H1 (cell line): Measurements from ENCODE around the gene ANKLE1. TPM values are rescaled to one million over a fixed set of nuclear protein-coding genes. Genes with fewer than 3 reads are reported as not detected.

Source experiments
- CEBPB ChIP-seq: IDR thresholded peaks from 2 replicates; pipeline ENCODE4 v1.6.1; 2012; ENCODE audit warnings: low read depth, low read length
- CTBP2 ChIP-seq: IDR thresholded peaks from 2 replicates; pipeline ENCODE4 v1.7.0; 2011; ENCODE audit warnings: borderline replicate concordance, mild to moderate bottlenecking, moderate library complexity, mixed read lengths, low read length; ENCODE audit not compliant: insufficient read depth, insufficient read length
- CTCF ChIP-seq, 3 experiments: IDR thresholded peaks; 1 replicate in 2 of 3; 2 replicates in 1 of 3; pipeline versions ENCODE4 v1.5.1 to v1.6.1; 2011; ENCODE audit warnings: low read length in 3 of 3, mild to moderate bottlenecking in 3 of 3, inconsistent platforms in 2 of 3, low read depth in 1 of 3, moderate library complexity in 1 of 3; ENCODE audit not compliant: insufficient read depth in 1 of 3; ENCODE audit errors: control extremely low read depth in 1 of 3
- JUND ChIP-seq: IDR thresholded peaks from 2 replicates; pipeline ENCODE4 v1.6.1; 2011; ENCODE audit warnings: mild to moderate bottlenecking, improper control_type of control experiment, low read length
- MAFK ChIP-seq: IDR thresholded peaks from 2 replicates; pipeline ENCODE4 v1.6.1; 2012; ENCODE audit warnings: low read depth, mild to moderate bottlenecking, improper control_type of control experiment, low read length
- PHF8 ChIP-seq: fragments of 200-600 bp; sonication (generic); conservative IDR thresholded peaks from 2 replicates; pipeline ENCODE4 v1.7.1; 2012; ENCODE audit warnings: low read depth, mild to moderate bottlenecking, inconsistent platforms, low read length, moderate library complexity
- RNF2 ChIP-seq: fragments of 200-900, 300-1000 bp; sonication (generic); IDR thresholded peaks from 2 replicates; pipeline ENCODE4 v1.7.1; 2016; ENCODE audit warnings: borderline replicate concordance, low read depth, mild to moderate bottlenecking, antibody characterized with exemption, low read length; ENCODE audit not compliant: poor library complexity, severe bottlenecking; ENCODE audit errors: missing control alignments
- SIN3A ChIP-seq, 2 experiments: IDR thresholded peaks in 1 of 2; conservative IDR thresholded peaks in 1 of 2; 2 replicates each; pipeline ENCODE4 v1.6.1; 2011 to 2012; ENCODE audit warnings: low read length in 2 of 2, improper control_type of control experiment in 1 of 2, low read depth in 1 of 2, mild to moderate bottlenecking in 1 of 2
- TEAD4 ChIP-seq: IDR thresholded peaks from 2 replicates; pipeline ENCODE4 v1.6.1; 2012; ENCODE audit warnings: low read depth, low read length, inconsistent platforms, mixed read lengths
- USF2 ChIP-seq: IDR thresholded peaks from 2 replicates; pipeline ENCODE4 v1.6.1; 2011; ENCODE audit warnings: low read length, improper control_type of control experiment
- polyA plus RNA-seq, 7 experiments: library from polyadenylated mRNA; depleted of rRNA in 3 of 7; stranded (reverse) in 5 of 7; unstranded in 2 of 7; fragments of >200 nt in 5 of 7; fragments of 200-250 nt in 2 of 7; gene quantifications; 1 replicate in 5 of 7; 2 replicates in 1 of 7; 4 replicates in 1 of 7; pipeline versions ENCODE4 v1.2.1 to v1.2.3, GENCODE V29; 2011 to 2013; ENCODE audit warnings: missing spikeins in 2 of 7, mixed read lengths in 2 of 7
- total RNA-seq: library from RNA; stranded (reverse); fragmentation: NEBNext Ultra II Directional; extraction: Animal tissue kit (Norgen Biotek cat#: 25700); gene quantifications from 2 replicates; pipeline ENCODE4 v1.2.1, GENCODE V29; 2021

The ANKLE1 gene
- total and polyA plus RNA-seq, 2 of the 8 experiments (the other 6 are each of a cell fraction or from before 2014, with no cell fraction given), result 6.1 to 9.6 TPM

- no peak for TF ChIP-seq USF2
- no peak for TF ChIP-seq MAFK
- peak; percentile 75 to 87 (median 85) for TF ChIP-seq CTCF (IDR thresholded peaks at IDR 0.05; ENCODE audit: control extremely low read depth in 1 of 3, insufficient read depth in 1 of 3, low read depth in 1 of 3, low read length in 3 of 3)
- TF ChIP-seq JUND, result no peak
- no peak for TF ChIP-seq CEBPB
- 0 out of 2 replicates have a peak, but pooled peaks have one; percentile 2 for TF ChIP-seq TEAD4
- no peak for TF ChIP-seq RNF2
- TF ChIP-seq PHF8, result no peak; the same call in 1 of the 2 replicates
- TF ChIP-seq CTBP2, result no peak
- no peak; a peak in 1 of 4 replicates for TF ChIP-seq SIN3A (conservative IDR thresholded peaks at IDR 0.05 in 1 of 2, IDR thresholded peaks at IDR 0.05 in 1 of 2; ENCODE audit: low read depth in 1 of 2, low read length in 2 of 2)
These were observed 46.2 kb downstream of the ANKLE1 start (continued) for GRCh38 chr19:17327654-17328516.
